WTC11 (cell line): ENCODE results near the gene UBASH3A. TPM values are rescaled to one million over a fixed set of nuclear protein-coding genes. Genes with fewer than 3 reads are reported as not detected.

Experiments
- ATAC-seq: fragments of 200-7000 bp; cut with Tn5 transposase; 2 replicates; pipeline ENCODE4 v1.10.0; 2021; ENCODE audit warnings: mild to moderate bottlenecking, moderate library complexity
- CTCF ChIA-PET: fragments of 300-600 bp; sonication (Branson Sonifier 250); formaldehyde crosslinking; loops from one replicate; lab custom pipeline; 2021; ENCODE audit warnings: antibody characterized with exemption; lab: Charles Lee
- POLR2A ChIA-PET: fragments of 350-600 bp; sonication (Branson Sonifier 250); formaldehyde crosslinking; loops from one replicate; lab custom pipeline; 2021; ENCODE audit warnings: antibody characterized with exemption; lab: Charles Lee
- DNase-seq: peaks from one replicate; pipeline ENCODE4 v3.0.0; 2021; ENCODE audit warnings: low spot score
- H3K27ac Mint-ChIP-seq: 2 replicates; pipeline ENCODE4 v1.8.0; 2021; ENCODE audit warnings: mixed read lengths
- H3K27me3 Mint-ChIP-seq: 2 replicates; pipeline ENCODE4 v1.8.0; 2021; ENCODE audit warnings: low read depth, mild to moderate bottlenecking, moderate library complexity, mixed read lengths
- H3K36me3 Mint-ChIP-seq: 2 replicates; pipeline ENCODE4 v1.8.0; 2021; ENCODE audit warnings: mixed read lengths
- H3K4me1 Mint-ChIP-seq: 2 replicates; pipeline ENCODE4 v1.8.0; 2022; ENCODE audit warnings: mixed read lengths
- H3K4me3 Mint-ChIP-seq: 2 replicates; pipeline ENCODE4 v1.8.0; 2021; ENCODE audit warnings: mild to moderate bottlenecking, moderate library complexity, mixed read lengths
- H3K9me3 Mint-ChIP-seq: 2 replicates; pipeline ENCODE4 v1.8.0; 2021; ENCODE audit warnings: mixed read lengths
- AFF4 ChIP-seq: sonication (generic); formaldehyde crosslinking; IDR thresholded peaks from 2 replicates; pipeline ENCODE4 v1.8.1; 2023; ENCODE audit warnings: mild to moderate bottlenecking, missing genetic modification reagents, borderline replicate concordance
- ATF3 ChIP-seq: sonication (generic); formaldehyde crosslinking; conservative IDR thresholded peaks from 2 replicates; pipeline ENCODE4 v1.8.1; 2022; ENCODE audit warnings: mild to moderate bottlenecking, missing genetic modification reagents
- ATF6 ChIP-seq: sonication (generic); formaldehyde crosslinking; IDR thresholded peaks from 2 replicates; pipeline ENCODE4 v1.8.1; 2023; ENCODE audit warnings: mild to moderate bottlenecking, missing genetic modification reagents
- ESRRA ChIP-seq: sonication (generic); formaldehyde crosslinking; IDR thresholded peaks from 2 replicates; pipeline ENCODE4 v1.8.1; 2022; ENCODE audit warnings: mild to moderate bottlenecking, missing genetic modification reagents, borderline replicate concordance
- FOXK1 ChIP-seq: sonication (generic); formaldehyde crosslinking; IDR thresholded peaks from 2 replicates; pipeline ENCODE4 v1.8.0; 2022; ENCODE audit warnings: mild to moderate bottlenecking, moderate library complexity, missing genetic modification reagents
- IRF2 ChIP-seq: sonication (generic); formaldehyde crosslinking; IDR thresholded peaks from 2 replicates; pipeline ENCODE4 v1.8.0; 2022; ENCODE audit warnings: low read depth, missing genetic modification reagents, borderline replicate concordance
- NFE2L1 ChIP-seq: sonication (generic); formaldehyde crosslinking; IDR thresholded peaks from 2 replicates; pipeline ENCODE4 v1.8.1; 2023; ENCODE audit warnings: missing genetic modification reagents
- SMAD3 ChIP-seq: sonication (generic); formaldehyde crosslinking; IDR thresholded peaks from 2 replicates; pipeline ENCODE4 v1.8.0; 2022; ENCODE audit warnings: missing genetic modification reagents, mild to moderate bottlenecking, borderline replicate concordance
- SOX15 ChIP-seq: fragments of 250-450 bp; sonication (Bioruptor Pico); IDR thresholded peaks from 2 replicates; pipeline ENCODE4 v1.9.0; 2021; ENCODE audit warnings: mild to moderate bottlenecking
- SP1 ChIP-seq: sonication (generic); formaldehyde crosslinking; conservative IDR thresholded peaks from 2 replicates; pipeline ENCODE4 v1.8.1; 2022; ENCODE audit warnings: missing genetic modification reagents
- ZBTB21 ChIP-seq: sonication (generic); formaldehyde crosslinking; IDR thresholded peaks from 2 replicates; pipeline ENCODE4 v1.8.1; 2023; ENCODE audit warnings: mild to moderate bottlenecking, missing genetic modification reagents, borderline replicate concordance
- ZNF121 ChIP-seq: sonication (generic); formaldehyde crosslinking; IDR thresholded peaks from 2 replicates; pipeline ENCODE4 v1.8.0; 2023; ENCODE audit warnings: missing genetic modification reagents
- ZNF232 ChIP-seq: sonication (generic); formaldehyde crosslinking; IDR thresholded peaks from 2 replicates; pipeline ENCODE4 v1.8.0; 2022; ENCODE audit warnings: mild to moderate bottlenecking, missing genetic modification reagents
- ZNF317 ChIP-seq: sonication (generic); formaldehyde crosslinking; IDR thresholded peaks from 2 replicates; pipeline ENCODE4 v1.8.1; 2023; ENCODE audit warnings: low read depth, mild to moderate bottlenecking, moderate library complexity, missing genetic modification reagents, borderline replicate concordance
- total RNA-seq: library from RNA; stranded (reverse); gene quantifications from 3 replicates; pipeline ENCODE4 v1.2.3, GENCODE V29; 2021
- TF ChIP-seq, protein P1 (sequence below): sonication (generic); formaldehyde crosslinking; conservative IDR thresholded peaks from 2 replicates; pipeline ENCODE4 v1.8.1; 2023; ENCODE audit warnings: mild to moderate bottlenecking, low read depth, missing genetic modification reagents, moderate library complexity
- TF ChIP-seq, protein P2 (sequence below): sonication (generic); formaldehyde crosslinking; IDR thresholded peaks from 2 replicates; pipeline ENCODE4 v1.8.1; 2022; ENCODE audit warnings: low read depth, mild to moderate bottlenecking, moderate library complexity, missing genetic modification reagents, borderline replicate concordance
- TF ChIP-seq, protein P3 (sequence below): sonication (generic); formaldehyde crosslinking; IDR thresholded peaks from 2 replicates; pipeline ENCODE4 v1.8.0; 2022; ENCODE audit warnings: missing genetic modification reagents

The UBASH3A gene
- total RNA-seq, 1 experiment from 2014 or later, result not detected

DNA sequence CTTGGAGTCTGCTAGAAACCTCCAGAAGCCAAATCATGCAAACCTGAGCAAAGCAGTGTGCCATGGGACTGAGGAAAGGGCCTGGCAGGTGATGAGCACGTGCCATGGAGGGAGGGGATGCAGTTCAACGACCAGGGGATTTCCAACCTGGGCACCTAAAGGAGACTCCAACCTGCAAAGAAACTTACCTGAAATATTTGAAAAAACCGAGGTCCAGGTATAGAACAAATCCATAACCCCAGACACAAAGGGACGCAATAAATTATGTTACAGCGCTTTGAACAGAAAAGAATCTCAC, 8.9 kb downstream of the UBASH3A start:
- H3K4me3 Mint-ChIP-seq, result no peak overlapping the region
- no peaks in the 10 kb centered on the region for H3K27me3 Mint-ChIP-seq
- H3K27ac Mint-ChIP-seq, result no peak overlapping the region
- no peak for ATAC-seq
- TF ChIP-seq, protein P1, sequence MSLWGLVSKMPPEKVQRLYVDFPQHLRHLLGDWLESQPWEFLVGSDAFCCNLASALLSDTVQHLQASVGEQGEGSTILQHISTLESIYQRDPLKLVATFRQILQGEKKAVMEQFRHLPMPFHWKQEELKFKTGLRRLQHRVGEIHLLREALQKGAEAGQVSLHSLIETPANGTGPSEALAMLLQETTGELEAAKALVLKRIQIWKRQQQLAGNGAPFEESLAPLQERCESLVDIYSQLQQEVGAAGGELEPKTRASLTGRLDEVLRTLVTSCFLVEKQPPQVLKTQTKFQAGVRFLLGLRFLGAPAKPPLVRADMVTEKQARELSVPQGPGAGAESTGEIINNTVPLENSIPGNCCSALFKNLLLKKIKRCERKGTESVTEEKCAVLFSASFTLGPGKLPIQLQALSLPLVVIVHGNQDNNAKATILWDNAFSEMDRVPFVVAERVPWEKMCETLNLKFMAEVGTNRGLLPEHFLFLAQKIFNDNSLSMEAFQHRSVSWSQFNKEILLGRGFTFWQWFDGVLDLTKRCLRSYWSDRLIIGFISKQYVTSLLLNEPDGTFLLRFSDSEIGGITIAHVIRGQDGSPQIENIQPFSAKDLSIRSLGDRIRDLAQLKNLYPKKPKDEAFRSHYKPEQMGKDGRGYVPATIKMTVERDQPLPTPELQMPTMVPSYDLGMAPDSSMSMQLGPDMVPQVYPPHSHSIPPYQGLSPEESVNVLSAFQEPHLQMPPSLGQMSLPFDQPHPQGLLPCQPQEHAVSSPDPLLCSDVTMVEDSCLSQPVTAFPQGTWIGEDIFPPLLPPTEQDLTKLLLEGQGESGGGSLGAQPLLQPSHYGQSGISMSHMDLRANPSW (CRISPR knock-in tag), result no peak
- no peak for TF ChIP-seq ZNF121 (CRISPR knock-in tag)
- no peak for TF ChIP-seq SMAD3 (CRISPR knock-in tag)
- TF ChIP-seq, protein P2, sequence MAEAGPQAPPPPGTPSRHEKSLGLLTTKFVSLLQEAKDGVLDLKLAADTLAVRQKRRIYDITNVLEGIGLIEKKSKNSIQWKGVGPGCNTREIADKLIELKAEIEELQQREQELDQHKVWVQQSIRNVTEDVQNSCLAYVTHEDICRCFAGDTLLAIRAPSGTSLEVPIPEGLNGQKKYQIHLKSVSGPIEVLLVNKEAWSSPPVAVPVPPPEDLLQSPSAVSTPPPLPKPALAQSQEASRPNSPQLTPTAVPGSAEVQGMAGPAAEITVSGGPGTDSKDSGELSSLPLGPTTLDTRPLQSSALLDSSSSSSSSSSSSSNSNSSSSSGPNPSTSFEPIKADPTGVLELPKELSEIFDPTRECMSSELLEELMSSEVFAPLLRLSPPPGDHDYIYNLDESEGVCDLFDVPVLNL (CRISPR knock-in tag), result no peak
- TF ChIP-seq ZNF317, result no peak
- TF ChIP-seq ATF3 (CRISPR knock-in tag), result no peak
- TF ChIP-seq SOX15 (CRISPR knock-in tag), result no peak
- TF ChIP-seq ZBTB21, result no peak
- TF ChIP-seq ZNF232 (CRISPR knock-in tag), result no peak
- TF ChIP-seq IRF2 (CRISPR knock-in tag), result no peak
- TF ChIP-seq FOXK1 (CRISPR knock-in tag), result no peak
- no peak for TF ChIP-seq NFE2L1 (CRISPR knock-in tag)
- no peak for DNase-seq
- H3K4me1 Mint-ChIP-seq, result 0 out of 2 replicates have a peak, but pooled peaks cover 2% of the 10 kb centered on the region
- H3K36me3 Mint-ChIP-seq, result no peaks in the 10 kb centered on the region
- no peaks in the 10 kb centered on the region for H3K9me3 Mint-ChIP-seq
- CTCF ChIA-PET, result interaction anchor here (1.2 to 1.6 kb wide), 2 partner anchors 23 to 101 kb away, joined by 4 to 5 read pairs; partner anchors contain the start of gene SLC37A1
- POLR2A ChIA-PET, result no interaction called here

- H3K4me1 Mint-ChIP-seq, result 0 out of 2 replicates have a peak, but pooled peaks cover 2% of the 10 kb centered on the region
- H3K4me3 Mint-ChIP-seq, result no peak overlapping the region
- H3K27ac Mint-ChIP-seq, result no peak overlapping the region
- TF ChIP-seq SP1 (CRISPR knock-in tag), result no peak
- TF ChIP-seq, protein P3, sequence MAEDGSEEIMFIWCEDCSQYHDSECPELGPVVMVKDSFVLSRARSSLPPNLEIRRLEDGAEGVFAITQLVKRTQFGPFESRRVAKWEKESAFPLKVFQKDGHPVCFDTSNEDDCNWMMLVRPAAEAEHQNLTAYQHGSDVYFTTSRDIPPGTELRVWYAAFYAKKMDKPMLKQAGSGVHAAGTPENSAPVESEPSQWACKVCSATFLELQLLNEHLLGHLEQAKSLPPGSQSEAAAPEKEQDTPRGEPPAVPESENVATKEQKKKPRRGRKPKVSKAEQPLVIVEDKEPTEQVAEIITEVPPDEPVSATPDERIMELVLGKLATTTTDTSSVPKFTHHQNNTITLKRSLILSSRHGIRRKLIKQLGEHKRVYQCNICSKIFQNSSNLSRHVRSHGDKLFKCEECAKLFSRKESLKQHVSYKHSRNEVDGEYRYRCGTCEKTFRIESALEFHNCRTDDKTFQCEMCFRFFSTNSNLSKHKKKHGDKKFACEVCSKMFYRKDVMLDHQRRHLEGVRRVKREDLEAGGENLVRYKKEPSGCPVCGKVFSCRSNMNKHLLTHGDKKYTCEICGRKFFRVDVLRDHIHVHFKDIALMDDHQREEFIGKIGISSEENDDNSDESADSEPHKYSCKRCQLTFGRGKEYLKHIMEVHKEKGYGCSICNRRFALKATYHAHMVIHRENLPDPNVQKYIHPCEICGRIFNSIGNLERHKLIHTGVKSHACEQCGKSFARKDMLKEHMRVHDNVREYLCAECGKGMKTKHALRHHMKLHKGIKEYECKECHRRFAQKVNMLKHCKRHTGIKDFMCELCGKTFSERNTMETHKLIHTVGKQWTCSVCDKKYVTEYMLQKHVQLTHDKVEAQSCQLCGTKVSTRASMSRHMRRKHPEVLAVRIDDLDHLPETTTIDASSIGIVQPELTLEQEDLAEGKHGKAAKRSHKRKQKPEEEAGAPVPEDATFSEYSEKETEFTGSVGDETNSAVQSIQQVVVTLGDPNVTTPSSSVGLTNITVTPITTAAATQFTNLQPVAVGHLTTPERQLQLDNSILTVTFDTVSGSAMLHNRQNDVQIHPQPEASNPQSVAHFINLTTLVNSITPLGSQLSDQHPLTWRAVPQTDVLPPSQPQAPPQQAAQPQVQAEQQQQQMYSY, result 0 out of 2 replicates have a peak, but pooled peaks have one; percentile 6
- DNase-seq (no peak), ATAC-seq (no peak)
- ChIA-PET CTCF (no interaction called here), POLR2A (no interaction called here)
- H3K36me3 Mint-ChIP-seq, result no peaks in the 10 kb centered on the region
- no peaks in the 10 kb centered on the region for H3K27me3 Mint-ChIP-seq
- H3K9me3 Mint-ChIP-seq, result no peaks in the 10 kb centered on the region
Observed at GRCh38 chr21:42413093-42413492, 9.4 kb downstream of the UBASH3A start.

DNA sequence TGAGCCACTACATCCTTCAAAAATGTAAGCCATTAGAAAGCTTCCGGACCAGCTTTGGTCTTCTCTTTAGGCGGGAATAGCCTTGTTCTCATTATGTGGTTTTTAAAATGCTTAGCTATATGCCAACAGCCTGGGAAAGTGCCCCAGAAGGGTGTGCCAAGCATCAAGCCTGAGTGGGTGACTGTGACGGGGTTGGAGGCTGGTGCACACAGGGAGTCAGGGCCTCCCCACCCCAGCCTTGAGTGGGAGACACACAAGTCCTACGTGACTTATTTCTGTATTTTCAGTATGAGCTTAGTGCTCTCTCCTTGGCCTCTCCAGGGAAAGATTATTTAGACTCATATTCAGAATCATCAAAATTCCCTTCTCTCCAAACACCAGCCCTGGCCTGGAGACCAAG, 9.8 kb downstream of the UBASH3A start:
- Mint-ChIP-seq H3K27ac (no peak overlapping the region), H3K9me3 (no peaks in the 10 kb centered on the region), H3K4me1 (0 out of 2 replicates have a peak, but pooled peaks cover 2% of the 10 kb centered on the region), H3K4me3 (no peak overlapping the region), H3K27me3 (no peaks in the 10 kb centered on the region), H3K36me3 (no peaks in the 10 kb centered on the region)
- ChIA-PET POLR2A (no interaction called here), CTCF (no interaction called here)
- ATAC-seq (no peak), DNase-seq (no peak)
- no peak for TF ChIP-seq AFF4 (CRISPR knock-in tag)
- TF ChIP-seq ATF6, result no peak
- TF ChIP-seq ESRRA, result no peak
